Gastrocnemius medialis (tissue), 4 donors: ENCODE measurements around the gene VAT1.

ENCODE experiments used
- CTCF ChIP-seq, 5 experiments: fragments of 450-650 bp in 3 of 5; fragments of 200-600 bp in 2 of 5; sonication (generic) in 2 of 5; IDR thresholded peaks in 4 of 5; conservative IDR thresholded peaks in 1 of 5; 1 replicate in 4 of 5; 2 replicates in 1 of 5; pipeline ENCODE4 v1.5.1; 2016 to 2019; ENCODE audit warnings: antibody characterized with exemption in 5 of 5, mild to moderate bottlenecking in 3 of 5, moderate library complexity in 3 of 5
- POLR2A ChIP-seq, 2 donors: fragments of 450-650 bp; IDR thresholded peaks; one replicate each; pipeline ENCODE4 v1.6.1; 2017; ENCODE audit warnings: antibody characterized with exemption in 2 of 2, mild to moderate bottlenecking in 2 of 2, moderate library complexity in 2 of 2

DNA sequence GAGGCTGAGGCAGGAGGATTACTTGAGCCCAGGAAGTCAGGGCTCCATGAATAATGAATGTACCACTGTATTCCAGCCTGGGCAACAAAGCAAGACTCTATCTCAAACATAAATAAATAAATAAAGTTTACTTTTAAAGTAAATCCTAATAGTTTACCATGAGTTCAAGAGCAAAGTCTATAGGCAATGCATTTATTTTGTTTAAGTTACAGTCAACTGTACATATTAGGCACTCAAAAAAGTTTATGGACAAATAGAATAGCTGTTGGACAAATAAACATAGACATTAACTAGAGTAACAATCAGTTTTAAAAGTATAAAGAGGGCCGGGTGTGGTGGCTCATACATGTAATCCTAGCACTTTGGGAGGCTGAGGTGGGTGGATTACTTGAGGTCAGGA lies 54.3 kb downstream of the VAT1 start:
- TF ChIP-seq CTCF (IDR thresholded peaks at IDR 0.05 in 4 of 5, conservative IDR thresholded peaks at IDR 0.05 in 1 of 5) (no peak), POLR2A (IDR thresholded peaks at IDR 0.05) (no peak)
